RKO (cell line): ENCODE results near the gene SP4.

Experiments used
- DNase-seq: peaks from one replicate; pipeline ENCODE4 v3.0.0-alpha.2; 2016; ENCODE audit warnings: low spot score

The SP4 gene

DNA sequence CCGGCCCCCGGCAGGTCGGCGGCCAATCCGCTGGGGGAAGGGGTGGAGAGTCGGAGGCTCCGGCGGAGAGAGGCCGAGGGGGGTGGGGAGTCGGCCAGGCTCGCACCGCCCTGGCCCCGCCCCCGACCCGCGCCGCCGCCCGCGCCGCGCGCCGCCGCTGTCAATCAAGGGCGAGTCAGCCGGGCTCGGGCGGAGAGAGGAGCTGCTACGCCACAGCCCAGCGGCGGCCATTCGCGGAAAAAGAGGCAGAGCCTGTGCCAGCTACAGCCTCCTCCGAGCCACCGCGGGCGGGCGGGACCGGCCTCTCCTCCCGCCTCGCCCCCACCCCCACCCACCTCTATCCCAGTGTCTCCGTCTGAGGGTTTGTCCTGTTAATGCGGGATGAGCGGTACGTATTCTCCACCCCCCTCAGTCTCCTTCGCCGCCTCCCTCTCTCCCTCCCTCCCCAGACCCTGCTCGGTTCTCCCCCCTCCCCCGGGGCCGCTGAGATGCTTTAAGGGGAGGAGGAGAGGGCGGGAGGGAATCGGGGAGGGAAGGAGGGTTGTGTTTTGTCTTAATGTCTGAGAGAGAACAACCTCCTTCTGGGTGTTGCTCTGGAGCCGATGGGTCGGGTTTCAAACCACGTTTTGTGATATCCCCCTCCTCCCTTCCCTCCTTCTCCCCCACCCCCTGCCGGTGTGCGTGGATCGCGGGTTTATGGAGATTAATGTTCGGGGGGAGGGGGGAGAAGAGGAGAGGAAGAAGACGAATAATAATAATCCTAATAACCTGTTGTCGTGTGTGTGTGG, at the start of gene SP4:
Gene SP4 (plus strand): TSS at position 213 of the 788 bp plus-strand sequence. CDS start 169 bp downstream, at position 382.
- peak; percentile 94 for DNase-seq

- no peak for DNase-seq
Observed at GRCh38 chr7:21383227-21384220, 44.4 kb upstream of the SP4 start.

GRCh38 chr7:21393937-21394336, 33.9 kb upstream of the SP4 start:
- no peak for DNase-seq

DNA sequence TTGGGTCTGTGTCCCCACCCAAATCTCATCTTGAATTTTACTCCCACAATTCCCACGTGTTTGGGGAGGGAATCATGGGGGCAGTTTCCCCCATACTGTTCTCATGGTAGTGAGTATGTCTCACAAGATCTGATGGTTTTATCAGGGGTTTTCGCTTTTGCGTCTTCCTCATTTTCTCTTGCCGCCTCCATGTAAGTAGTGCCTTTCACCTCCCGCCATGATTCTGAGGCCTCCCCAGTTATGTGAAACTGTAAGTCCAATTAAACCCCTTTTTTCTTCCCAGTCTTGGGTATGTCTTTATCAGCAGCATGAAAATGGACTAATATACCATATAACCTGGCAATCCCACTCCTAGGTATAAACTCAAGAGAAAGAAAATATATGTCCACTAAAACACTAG, 25.9 kb upstream of the SP4 start:
- DNase-seq, result no peak

DNA sequence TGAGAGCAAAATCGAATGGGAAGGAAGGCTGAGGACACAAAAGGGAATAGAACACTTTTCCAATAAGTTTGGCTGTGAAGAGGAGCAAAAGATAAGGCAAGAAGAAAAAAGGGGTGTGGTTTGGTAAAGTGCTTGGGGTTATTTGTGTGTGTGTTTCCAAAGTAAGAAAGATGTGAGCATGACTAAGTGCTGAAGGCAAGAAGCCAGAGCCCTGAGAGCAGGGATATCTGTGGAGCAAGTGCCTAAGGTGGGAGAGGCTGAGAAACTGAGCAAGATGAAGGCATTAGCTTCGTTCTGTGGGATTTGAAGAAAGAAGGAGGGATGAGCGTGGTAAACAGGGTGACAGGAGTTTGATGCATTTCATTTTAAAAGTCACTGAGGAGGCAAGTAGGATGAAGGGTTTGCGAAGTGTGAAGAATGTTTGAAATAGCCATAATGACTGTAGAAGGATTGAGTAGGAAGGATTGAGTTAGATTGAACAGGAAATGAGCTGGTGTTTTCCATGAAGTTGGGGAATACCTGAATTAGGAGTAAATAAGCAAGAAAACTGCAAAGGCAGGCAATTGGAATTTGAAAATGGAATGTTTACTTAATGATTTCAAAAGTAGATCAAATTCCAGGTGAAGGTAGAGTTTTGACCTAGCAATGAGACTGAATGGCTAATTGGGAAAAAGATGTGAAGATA, 19.9 kb upstream of the SP4 start:
- DNase-seq, result no peak

DNA sequence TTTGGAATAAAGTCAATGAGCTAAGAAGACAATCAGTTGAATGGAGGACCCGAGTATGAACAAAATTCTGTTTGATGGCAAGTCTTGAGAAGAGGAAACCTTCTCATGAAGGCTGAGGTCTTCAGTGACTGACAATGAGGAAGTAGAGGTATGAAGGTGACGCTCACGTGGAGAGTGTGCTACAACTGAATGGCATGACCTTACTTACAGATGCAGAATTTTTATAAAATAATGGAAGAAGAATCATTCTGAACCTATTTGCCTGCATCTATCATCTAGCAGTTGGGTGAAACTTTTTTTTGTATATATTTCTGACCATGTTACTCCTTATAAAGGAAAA, 19.4 kb upstream of the SP4 start:
- DNase-seq, result no peak

- DNase-seq, result no peak
Observed at GRCh38 chr7:21412410-21412851, 15.5 kb upstream of the SP4 start.

- DNase-seq, result no peak
Observed at GRCh38 chr7:21412957-21413356, 14.9 kb upstream of the SP4 start.

- DNase-seq, result no peak
Observed at GRCh38 chr7:21413502-21413901, 14.4 kb upstream of the SP4 start.

DNA sequence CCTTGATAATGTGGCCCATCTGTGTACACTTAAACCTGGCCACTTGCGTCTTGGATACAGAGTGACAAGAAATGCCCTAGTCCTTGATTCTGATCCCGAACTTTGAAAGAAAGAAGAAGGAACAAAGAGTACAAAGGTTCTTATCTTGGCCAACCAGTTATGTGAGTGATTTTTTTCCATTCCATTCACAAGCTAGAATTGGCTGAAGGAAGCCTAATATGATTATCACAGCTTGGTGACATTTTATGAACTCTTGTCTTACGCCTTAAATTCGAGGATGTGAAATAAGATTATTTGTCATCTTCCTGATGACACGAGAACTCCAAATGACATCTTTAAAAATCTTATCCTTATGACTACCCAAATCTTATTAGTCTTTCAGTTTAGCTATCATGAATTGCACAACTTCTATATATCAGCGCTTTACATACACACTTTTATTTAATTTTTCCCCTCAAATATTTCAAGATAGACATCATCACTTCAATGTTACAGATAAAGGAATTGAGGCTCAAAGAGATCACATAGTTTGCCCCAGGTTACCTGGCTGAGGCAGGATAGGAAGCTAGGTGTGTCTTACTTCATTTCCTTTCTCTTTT, 13.0 kb upstream of the SP4 start:
- DNase-seq, result no peak

- no peak for DNase-seq
Observed at GRCh38 chr7:21417647-21418046, 10.2 kb upstream of the SP4 start.

DNA sequence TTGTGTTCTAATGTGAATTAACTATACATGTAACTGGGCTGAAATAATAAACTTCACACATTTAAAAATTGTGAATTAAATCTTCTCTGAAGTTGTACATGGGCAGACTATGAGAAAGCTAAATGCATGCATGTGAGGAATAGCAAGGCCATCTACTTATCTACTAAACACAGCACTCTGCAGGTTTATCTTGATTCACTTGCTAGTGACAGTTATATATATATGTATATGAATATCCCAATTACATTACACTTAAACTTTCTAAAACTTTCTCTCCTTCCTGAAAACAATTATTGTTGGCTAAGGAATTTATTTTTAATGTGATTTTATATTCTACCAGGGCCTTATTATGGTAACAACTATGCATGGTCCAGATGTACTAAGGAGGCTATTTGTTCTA, 5.1 kb upstream of the SP4 start:
- DNase-seq, result no peak

DNA sequence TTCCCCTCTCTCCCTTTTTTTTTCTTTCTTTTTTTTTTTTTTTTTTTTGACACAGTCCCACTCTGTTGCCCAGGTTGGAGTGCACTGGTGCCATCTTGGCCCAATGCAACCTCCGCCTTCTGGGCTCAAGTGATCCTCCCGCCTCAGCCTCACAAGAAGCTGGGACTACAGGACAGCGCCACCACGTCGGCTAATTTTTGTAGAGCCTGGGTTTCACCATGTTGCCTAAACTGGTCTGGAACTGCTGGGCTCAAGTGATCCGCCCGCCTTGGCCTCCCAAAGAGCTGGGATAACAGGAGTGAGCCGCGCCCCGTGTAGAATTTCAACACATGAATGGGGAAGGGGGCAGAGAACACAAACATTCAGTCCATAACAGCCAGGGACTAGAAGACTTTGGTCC, 2.6 kb upstream of the SP4 start:
- DNase-seq, result no peak

DNA sequence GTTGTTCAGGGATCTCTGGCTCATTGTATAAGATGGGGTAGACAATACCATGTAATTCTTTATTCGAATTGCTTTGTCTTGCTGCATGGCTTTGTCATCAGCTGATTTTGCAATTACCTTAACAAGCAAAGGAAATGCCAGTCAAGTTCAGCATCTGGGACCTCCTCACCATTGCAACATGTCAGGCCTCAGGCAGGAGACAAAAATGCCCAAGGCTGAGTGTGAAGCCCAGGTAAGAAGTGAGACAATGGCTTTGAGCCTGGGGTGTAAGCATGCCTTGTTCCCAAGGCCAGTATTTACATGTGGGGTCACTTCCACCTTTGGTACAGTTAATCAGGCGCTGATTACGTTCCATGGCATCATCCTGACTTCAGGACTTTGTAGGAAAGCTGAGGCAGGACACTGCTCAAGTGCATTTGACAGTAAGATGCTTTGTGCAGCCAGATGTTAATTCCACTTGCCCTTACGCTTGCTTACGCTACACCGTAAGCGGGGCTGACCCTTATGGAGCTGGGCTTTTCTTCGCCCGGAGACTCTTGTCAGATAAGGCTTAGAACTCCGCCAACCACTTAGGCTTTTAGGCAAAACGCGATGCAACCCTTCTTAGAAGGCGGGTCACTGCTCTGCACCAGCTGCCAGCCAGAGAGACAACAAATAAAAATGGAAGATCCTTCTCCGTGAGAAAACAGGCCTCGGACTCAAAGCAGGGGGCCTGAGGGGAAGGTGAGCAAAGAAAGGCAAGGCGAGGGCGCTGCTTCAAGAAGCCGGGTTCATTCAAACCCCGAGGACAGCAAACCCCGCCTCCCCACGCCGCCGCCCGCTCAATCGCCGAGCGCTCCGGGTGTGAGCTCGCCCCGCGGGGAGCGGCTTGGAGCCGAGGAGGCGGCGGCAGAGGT, 1.3 kb upstream of the SP4 start:
- no peak for DNase-seq

- peak; percentile 96 for DNase-seq
Observed at GRCh38 chr7:21427182-21427870, 557 bp upstream of the SP4 start.

DNA sequence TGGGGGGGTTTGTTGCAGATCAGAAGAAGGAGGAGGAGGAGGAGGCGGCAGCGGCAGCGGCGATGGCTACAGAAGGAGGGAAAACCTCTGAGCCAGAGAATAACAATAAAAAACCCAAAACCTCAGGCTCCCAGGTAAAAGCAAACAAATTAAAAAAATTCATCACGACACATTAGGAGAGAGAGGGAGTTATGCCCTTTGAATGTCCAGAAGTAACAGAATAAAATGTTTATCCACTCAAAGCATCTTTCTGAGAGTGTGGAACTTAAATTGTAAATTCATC, 717 bp downstream of the SP4 start:
- no peak for DNase-seq

DNA sequence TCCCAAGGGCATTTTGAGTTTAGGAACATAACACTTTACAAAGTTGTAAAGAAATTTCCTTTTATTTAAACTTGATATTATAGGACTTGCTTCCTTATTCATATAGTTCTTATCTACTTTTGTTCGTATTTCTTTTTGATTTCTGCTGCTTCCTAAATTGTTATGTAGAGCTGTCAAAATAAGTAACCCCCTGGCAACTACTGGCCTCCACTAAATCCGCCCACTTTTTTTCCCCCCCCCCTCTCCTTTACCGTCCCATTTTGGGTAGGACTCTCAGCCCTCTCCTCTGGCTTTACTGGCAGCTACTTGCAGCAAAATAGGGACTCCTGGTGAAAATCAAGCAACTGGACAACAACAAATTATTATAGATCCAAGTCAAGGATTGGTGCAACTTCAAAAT, 1.1 kb downstream of the SP4 start:
- DNase-seq, result no peak

GRCh38 chr7:21429786-21430574, 2.1 kb downstream of the SP4 start:
- no peak for DNase-seq

GRCh38 chr7:21430575-21430954, 2.7 kb downstream of the SP4 start:
- DNase-seq, result no peak
